Left forelimb (tissue), 1 donor: Measurements from ENCODE around the gene CDRT4.

Experiments used
- DNase-seq: peaks from one replicate; pipeline ENCODE4 v3.0.0-alpha.2; 2018; ENCODE audit warnings: low spot score

CDRT4 gene

GRCh38 chr17:15431766-15432165 is 35.7 kb downstream of the CDRT4 start:
- DNase-seq: no peak

- peak; percentile 72 for DNase-seq
Measured at GRCh38 chr17:15431196-15431595, 36.2 kb downstream of the CDRT4 start.

DNA sequence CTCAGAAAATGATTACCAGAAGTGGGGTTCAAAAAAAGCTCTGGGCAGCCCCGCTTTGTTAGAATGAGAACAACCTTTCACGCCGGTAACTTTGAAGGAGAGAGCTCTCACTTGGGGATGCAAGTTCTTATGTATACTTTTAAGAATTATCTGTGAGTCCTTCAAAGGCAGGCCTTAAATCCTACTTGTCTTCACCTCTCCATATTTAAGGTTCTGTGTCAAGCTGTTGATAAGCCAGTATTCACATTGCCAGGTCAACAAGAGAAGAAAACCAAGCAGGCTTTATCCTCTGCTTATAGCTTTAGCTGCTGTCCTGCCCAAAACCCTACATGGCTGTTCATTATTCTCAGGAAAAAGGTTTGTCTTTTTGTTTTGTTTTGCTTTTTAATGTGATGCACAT is 42.9 kb downstream of the CDRT4 start:
- no peak for DNase-seq

DNA sequence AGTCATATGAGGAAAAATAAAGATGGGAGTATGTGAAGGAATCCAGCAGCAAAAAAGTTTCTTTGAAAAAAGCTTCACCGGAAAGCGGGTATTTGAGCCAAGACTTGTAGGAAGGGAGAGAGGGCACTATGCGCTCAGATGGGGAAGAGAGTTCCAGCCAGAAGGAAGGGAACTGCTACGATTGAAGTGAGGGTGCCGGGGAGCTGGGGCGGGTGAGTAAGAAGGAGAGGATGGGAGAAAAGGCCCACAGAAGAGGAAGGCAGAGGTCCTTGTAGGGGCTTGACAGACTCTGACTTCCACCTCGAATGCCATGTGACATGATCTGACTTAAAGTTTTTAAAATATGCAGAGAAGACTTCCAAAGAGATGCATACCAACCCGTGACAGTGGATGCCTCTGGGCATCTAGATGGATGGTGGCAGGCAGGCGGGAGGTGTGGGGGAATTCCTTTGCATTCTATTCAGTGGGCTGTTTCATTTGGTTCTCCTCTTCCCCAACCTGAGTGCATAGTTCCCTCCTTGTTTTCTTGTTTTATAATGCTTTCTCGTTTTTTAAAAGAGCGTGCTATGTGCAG is 44.9 kb downstream of the CDRT4 start:
- no peak for DNase-seq

DNA sequence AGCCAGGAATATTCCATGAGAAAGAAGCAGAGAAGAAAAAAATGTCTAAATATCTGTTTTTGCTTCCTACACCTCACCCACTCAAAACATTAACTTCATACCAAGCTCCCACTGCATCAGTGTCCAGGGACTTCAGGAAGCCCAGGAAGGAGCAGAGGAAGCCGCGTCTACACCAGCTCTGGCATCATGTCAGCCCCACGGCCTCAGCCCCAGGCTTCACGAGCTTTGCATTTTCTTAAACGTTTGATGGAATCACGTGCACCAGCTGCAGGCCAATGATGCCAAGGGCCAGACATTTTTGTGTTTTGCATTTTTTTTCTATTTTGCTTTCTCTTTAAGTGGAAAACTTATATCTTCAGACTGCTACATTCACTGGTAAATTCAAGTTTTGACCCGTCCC is 48.6 kb downstream of the CDRT4 start:
- DNase-seq: no peak

GRCh38 chr17:15414532-15415306 is 52.7 kb downstream of the CDRT4 start:
- peak; percentile 74 for DNase-seq

DNA sequence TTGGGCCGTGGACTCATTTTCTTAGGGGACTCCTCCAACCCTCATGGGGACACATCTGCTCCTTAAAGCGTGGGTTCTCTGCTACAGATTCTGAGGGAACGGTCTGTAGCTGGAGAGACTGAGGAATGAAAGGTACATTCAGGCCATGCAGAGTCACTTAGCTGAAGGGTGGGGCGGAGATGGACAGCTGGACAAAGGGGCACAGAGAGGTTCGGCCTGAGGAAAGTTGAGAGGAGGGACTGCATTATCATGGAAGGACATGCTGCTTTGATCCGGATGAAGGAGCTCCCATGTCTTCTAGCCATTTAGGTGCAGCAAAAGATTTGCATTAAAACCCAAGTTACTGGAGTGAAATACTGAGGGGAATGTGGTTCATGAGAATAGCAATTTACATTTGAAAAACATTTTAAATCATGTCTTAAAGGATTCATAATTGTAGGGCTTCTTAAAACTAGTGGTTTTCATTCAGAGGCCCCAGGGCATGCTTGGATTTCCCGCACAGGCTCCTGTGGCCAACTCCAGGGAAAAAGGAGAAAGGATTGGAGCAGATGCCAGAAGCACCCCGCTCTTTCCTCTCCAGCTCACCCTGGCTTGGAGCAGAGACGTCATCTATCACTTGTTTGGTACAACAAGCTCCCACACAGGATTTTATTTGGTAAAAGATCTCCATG is 54.2 kb downstream of the CDRT4 start:
- DNase-seq: no peak

DNA sequence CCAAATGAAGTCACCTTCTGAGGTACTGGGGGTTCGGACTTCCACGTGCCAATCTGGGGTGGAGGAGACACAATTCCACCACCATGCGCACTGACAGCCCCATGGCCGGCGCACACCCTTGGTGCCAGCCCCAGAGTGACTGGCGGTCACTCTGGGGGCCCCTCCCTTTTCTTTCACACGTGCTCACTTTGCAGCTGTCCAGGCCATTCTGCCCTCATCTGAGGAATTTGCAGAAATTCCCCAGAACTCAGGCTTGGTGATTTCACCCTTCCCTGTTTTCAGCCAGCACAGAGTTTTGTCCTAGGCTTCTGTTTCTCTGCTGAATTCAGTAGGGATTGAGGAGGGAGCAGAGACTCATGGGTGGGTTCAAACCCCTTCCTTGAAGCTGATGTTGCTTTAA is 54.8 kb downstream of the CDRT4 start:
- no peak for DNase-seq

GRCh38 chr17:15411384-15412198 is 55.8 kb downstream of the CDRT4 start:
- DNase-seq: no peak

DNA sequence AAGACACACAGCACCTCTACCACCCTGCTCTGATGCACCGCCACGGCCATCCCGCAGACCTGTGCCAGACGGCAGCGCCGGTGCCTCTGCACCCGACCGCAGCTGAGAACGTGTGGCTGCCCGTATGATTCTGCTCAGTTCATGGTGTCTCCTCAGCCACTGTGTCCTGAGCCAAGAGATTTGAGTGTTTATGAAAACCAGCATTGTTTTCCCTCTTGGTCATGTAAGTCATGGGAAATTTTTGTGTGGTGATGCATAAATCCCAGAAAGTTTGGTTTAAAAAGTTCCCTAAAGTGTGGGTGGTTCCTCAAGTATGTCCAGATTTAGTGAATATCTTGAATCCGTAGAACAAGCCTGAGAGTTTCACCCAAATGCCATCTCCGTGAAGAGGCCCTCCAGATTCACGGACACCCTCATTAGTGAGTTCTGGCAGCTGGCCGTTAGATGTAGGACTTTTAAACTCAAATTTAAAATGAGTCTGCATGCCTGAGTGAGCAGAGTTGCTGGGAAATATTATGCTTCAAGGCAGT is 57.6 kb downstream of the CDRT4 start:
- no peak for DNase-seq

DNA sequence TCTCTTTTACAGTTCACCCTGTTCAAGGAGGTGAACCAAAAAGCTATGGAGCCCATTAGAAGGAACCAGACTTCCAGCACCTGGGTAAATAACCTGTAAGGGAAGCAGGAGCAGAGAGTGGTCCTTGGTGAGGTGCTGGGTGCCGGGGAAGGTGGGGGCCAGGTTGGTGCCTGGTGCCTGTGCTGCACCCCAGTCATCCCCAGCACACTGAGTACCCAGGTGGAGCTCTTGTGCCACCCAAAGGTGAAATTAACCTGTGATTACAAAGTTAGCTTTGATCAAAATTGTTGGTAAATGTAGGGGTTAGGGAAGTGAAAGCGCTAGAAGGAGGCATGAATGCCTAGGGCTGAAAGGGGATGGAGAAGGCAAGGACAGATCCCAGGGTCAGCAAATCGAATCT is 58.6 kb downstream of the CDRT4 start:
- no peak for DNase-seq

GRCh38 chr17:15406081-15406480 is 61.3 kb downstream of the CDRT4 start:
- no peak for DNase-seq

GRCh38 chr17:15405058-15405415 is 62.4 kb downstream of the CDRT4 start:
- DNase-seq: no peak

GRCh38 chr17:15404106-15405057 is 63.0 kb downstream of the CDRT4 start:
- no peak for DNase-seq

- no peak for DNase-seq
Measured at GRCh38 chr17:15403276-15403939, 64.0 kb downstream of the CDRT4 start.

- no peak for DNase-seq
Measured at GRCh38 chr17:15399443-15399842, 68.0 kb downstream of the CDRT4 start.

DNA sequence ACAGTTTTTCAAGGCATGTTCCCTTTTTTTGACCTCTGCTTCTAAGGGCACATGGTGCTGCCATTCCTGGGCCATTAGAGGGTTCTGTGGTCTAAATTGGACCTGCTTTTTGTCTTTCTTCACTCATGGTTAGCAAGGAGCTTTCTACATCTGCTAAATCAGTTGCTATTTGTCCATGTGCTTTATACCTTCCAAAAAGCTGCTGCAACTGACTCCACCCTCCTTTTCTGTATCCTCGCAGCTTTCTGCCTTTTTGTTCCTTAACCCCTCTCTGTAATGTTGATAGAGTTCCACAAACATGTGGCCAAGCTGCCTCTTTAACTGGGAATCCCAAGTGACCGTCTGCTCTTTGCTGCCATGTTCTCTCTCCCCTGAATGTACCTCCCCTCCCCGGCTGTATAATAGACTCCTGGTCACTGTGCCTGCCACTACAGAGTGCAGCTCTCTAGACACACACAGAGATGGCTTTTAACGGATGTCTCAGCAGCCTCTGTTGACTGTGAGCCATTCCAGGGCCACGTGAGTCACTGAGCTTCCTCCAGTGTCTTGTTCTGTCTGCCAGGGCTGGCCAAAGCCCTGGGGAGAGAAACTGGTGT is 68.6 kb downstream of the CDRT4 start:
- DNase-seq: no peak

DNA sequence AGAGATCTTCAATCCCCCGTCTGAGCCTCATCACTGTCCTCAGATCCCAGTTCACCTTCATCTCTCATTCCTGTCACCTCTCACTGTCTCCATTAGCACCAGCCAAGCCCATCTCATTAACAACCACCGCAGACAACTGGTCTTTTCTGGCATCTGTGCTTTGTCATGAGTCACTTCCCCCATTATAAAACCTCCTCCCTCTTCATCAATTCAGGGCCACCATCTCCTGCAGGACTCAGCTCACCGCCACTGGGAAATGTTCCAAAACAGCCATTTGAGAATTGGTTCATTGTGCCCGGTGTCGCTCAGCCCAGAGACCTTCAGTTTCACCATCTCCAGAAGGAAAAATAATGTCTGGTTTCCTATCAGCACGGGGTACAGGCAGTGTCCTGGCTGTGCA is 69.1 kb downstream of the CDRT4 start:
- DNase-seq: no peak

DNA sequence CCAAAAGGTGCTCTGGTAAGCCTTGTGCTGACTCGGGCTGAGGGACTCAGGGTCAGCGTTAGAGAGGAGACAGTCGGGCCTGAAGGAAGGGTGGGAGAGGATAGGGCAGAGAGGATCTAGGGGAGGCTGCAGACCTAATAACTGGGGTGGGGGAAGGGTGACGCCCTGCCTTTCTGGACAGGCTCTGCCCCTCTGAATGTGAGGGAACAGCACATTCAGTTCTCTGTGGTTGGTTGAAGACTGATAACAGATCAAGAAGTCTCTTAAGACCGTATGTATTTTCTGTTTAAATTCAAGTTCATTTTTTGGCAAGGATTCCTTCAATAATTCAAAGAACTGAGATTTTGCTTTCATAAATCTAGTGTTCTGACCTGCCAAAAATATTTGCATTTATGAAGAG is 69.8 kb downstream of the CDRT4 start:
- DNase-seq: no peak

GRCh38 chr17:15395091-15395490 is 72.3 kb downstream of the CDRT4 start:
- DNase-seq: no peak
